ENCODE data around the gene TSPAN4. TPM values are rescaled to one million over a fixed set of nuclear protein-coding genes. Genes with fewer than 3 reads are reported as not detected.
A peak's percentile ranks its signal among the peaks of the same experiment; 100 is the strongest.

TSPAN4 gene
- total RNA-seq, 6 experiments from 2014 or later, result 193 to 267 (median 212) TPM

- Mint-ChIP-seq H3K9me3 (no peaks in the 10 kb centered on the region), H3K27me3 (ENCODE audit: insufficient read depth) (peaks cover 18% of the 10 kb centered on the region), H3K27ac (peak within 1 kb of the TSS; percentile 100), H3K4me3 (peak within 1 kb of the TSS; percentile 98), H3K4me1 (ENCODE audit: low read depth) (peaks cover 34% of the 10 kb centered on the region), H3K36me3 (ENCODE audit: low read depth) (peaks cover 30% of the 10 kb centered on the region)
- peak; percentile 95 for DNase-seq
- no peak for TF ChIP-seq CTCF (IDR thresholded peaks at IDR 0.05)
These were observed 33.2 kb upstream of the TSPAN4 start, which contains the start of gene RPLP2 for GRCh38 chr11:809287-810039. RPLP2 (plus strand) TSS chr11:809967; CDS start chr11:810235, 268 bp downstream.

GRCh38 chr11:810040-810567, 32.5 kb upstream of the TSPAN4 start:
- Mint-ChIP-seq H3K27ac (peak overlapping the region; percentile 100), H3K9me3 (no peaks in the 10 kb centered on the region), H3K4me1 (ENCODE audit: low read depth) (peaks cover 32% of the 10 kb centered on the region), H3K27me3 (ENCODE audit: insufficient read depth) (peaks cover 18% of the 10 kb centered on the region), H3K36me3 (ENCODE audit: low read depth) (peaks cover 30% of the 10 kb centered on the region), H3K4me3 (peak overlapping the region; percentile 98)
- DNase-seq, result no peak
- TF ChIP-seq CTCF (IDR thresholded peaks at IDR 0.05), result peak; percentile 41; the same call in 1 of the 2 replicates

GRCh38 chr11:811446-812245, 31.0 kb upstream of the TSPAN4 start:
- no peaks in the 10 kb centered on the region for H3K9me3 Mint-ChIP-seq
- no peak for DNase-seq
- peak overlapping the region; percentile 73 for H3K27ac Mint-ChIP-seq
- peaks cover 30% of the 10 kb centered on the region for H3K36me3 Mint-ChIP-seq (ENCODE audit: low read depth)
- peaks cover 25% of the 10 kb centered on the region for H3K27me3 Mint-ChIP-seq (ENCODE audit: insufficient read depth)
- H3K4me1 Mint-ChIP-seq (ENCODE audit: low read depth), result peaks cover 32% of the 10 kb centered on the region
- H3K4me3 Mint-ChIP-seq, result peak overlapping the region; percentile 98
- peak; percentile 32; the same call in 1 of the 2 replicates for TF ChIP-seq CTCF (IDR thresholded peaks at IDR 0.05)

GRCh38 chr11:812390-812789, 30.3 kb upstream of the TSPAN4 start:
- Mint-ChIP-seq H3K9me3 (no peaks in the 10 kb centered on the region), H3K27ac (peak overlapping the region; percentile 73), H3K4me1 (ENCODE audit: low read depth) (peaks cover 32% of the 10 kb centered on the region), H3K27me3 (ENCODE audit: insufficient read depth) (peaks cover 25% of the 10 kb centered on the region), H3K36me3 (ENCODE audit: low read depth) (peaks cover 30% of the 10 kb centered on the region), H3K4me3 (peak overlapping the region; percentile 26; the same call in 1 of the 2 replicates)
- no peak for TF ChIP-seq CTCF (IDR thresholded peaks at IDR 0.05)
- no peak for DNase-seq

- no peak for TF ChIP-seq CTCF (IDR thresholded peaks at IDR 0.05)
- H3K27ac Mint-ChIP-seq, result no peak overlapping the region; the same call in 1 of the 2 replicates
These were observed 29.6 kb upstream of the TSPAN4 start for GRCh38 chr11:813072-813455.

More at GRCh38 chr11:813072-813455, 29.6 kb upstream of the TSPAN4 start:
- H3K27me3 Mint-ChIP-seq (ENCODE audit: insufficient read depth), result peaks cover 25% of the 10 kb centered on the region
- H3K4me3 Mint-ChIP-seq, result no peak overlapping the region
- H3K9me3 Mint-ChIP-seq, result no peaks in the 10 kb centered on the region
- H3K4me1 Mint-ChIP-seq (ENCODE audit: low read depth), result peaks cover 26% of the 10 kb centered on the region
- H3K36me3 Mint-ChIP-seq (ENCODE audit: low read depth), result peaks cover 30% of the 10 kb centered on the region
- DNase-seq, result no peak
